Fibroblast of pulmonary artery (primary cell): ENCODE measurements around the gene OGFRL1.
A peak's percentile ranks its signal among the peaks of the same experiment; 100 is the strongest.

ENCODE experiments used
- DNase-seq: peaks from one replicate; pipeline ENCODE4 v3.0.0-alpha.2; 2010; ENCODE audit warnings: low read depth
- H3K4me3 ChIP-seq: replicated peaks from 2 replicates; pipeline ENCODE4 v1.5.1; 2011; ENCODE audit warnings: low read depth, mild to moderate bottlenecking, control low read depth, low read length, moderate library complexity
- CTCF ChIP-seq: IDR thresholded peaks from 2 replicates; pipeline ENCODE4 v1.5.1; 2011; ENCODE audit warnings: mild to moderate bottlenecking, control low read depth, low read length, inconsistent platforms; ENCODE audit errors: missing control alignments

The OGFRL1 gene

GRCh38 chr6:71349976-71350615, 61.5 kb downstream of the OGFRL1 start:
- TF ChIP-seq CTCF, result no peak
- no peak overlapping the region for H3K4me3 ChIP-seq
- peak; percentile 75 for DNase-seq

GRCh38 chr6:71351190-71351589, 62.6 kb downstream of the OGFRL1 start:
- no peak for TF ChIP-seq CTCF
- no peak for DNase-seq

More at GRCh38 chr6:71351190-71351589, 62.6 kb downstream of the OGFRL1 start:
- no peak overlapping the region for H3K4me3 ChIP-seq
